HG02840 (cell line): Measurements from ENCODE around the gene GMFB.

Experiments used
- ATAC-seq: cut with Tn5 transposase; IDR thresholded peaks from one replicate; pipeline ENCODE4 v1.9.1; 2021; ENCODE audit warnings: mild to moderate bottlenecking, moderate library complexity, moderate number of reproducible peaks; ENCODE audit not compliant: unreplicated experiment, low FRiP score

Gene GMFB

GRCh38 chr14:54435500-54435981 is 53.2 kb downstream of the GMFB start:
- ATAC-seq = no peak

GRCh38 chr14:54428527-54428926 is 60.3 kb downstream of the GMFB start:
- ATAC-seq = no peak

GRCh38 chr14:54427871-54428270 is 60.9 kb downstream of the GMFB start:
- no peak for ATAC-seq

- no peak for ATAC-seq
Observed at GRCh38 chr14:54425537-54426274, 63.1 kb downstream of the GMFB start.

- no peak for ATAC-seq
Observed at GRCh38 chr14:54425068-54425467, 63.7 kb downstream of the GMFB start.
